IMR-90 (cell line): ENCODE data around the gene CMIP. TPM values are rescaled to one million over a fixed set of nuclear protein-coding genes. Genes with fewer than 3 reads are reported as not detected.

Source experiments
- ATAC-seq: fragments of 200-7000 bp; cut with Tn5 transposase; 2 replicates; pipeline ENCODE4 v1.9.1; 2020; ENCODE audit warnings: low read depth, mild to moderate bottlenecking, moderate library complexity
- BruUV-seq: library from RNA; stranded (reverse); fragments of 400-500 nt; replicated peaks from 2 replicates; lab custom pipeline; 2021; lab: Mats Ljungman, UMichigan
- CTCF ChIA-PET: fragments of 300-600 bp; formaldehyde crosslinking; extraction: SDS; loops from one replicate; lab custom pipeline; 2021; ENCODE audit warnings: antibody characterized with exemption; lab: Yijun Ruan, JAX
- POLR2A ChIA-PET: fragments of 300-600 bp; sonication (Branson Sonifier 250); formaldehyde crosslinking; loops from one replicate; lab custom pipeline; 2022; ENCODE audit warnings: antibody characterized with exemption; ENCODE audit not compliant: unreplicated experiment; lab: Charles Lee
- DNase-seq: peaks from one replicate; pipeline ENCODE4 v3.0.0; 2013
- H2AFZ ChIP-seq: replicated peaks from 2 replicates; pipeline ENCODE3; 2013; ENCODE audit warnings: low read length, mild to moderate bottlenecking; ENCODE audit not compliant: poor library complexity
- H2AK5ac ChIP-seq: 2 replicates; pipeline ENCODE4 v1.6.1; 2013; ENCODE audit warnings: low read depth, low read length, inconsistent platforms
- H2AK9ac ChIP-seq: replicated peaks from 2 replicates; pipeline ENCODE3; 2013; ENCODE audit warnings: mild to moderate bottlenecking, low read depth, low read length, moderate library complexity; ENCODE audit not compliant: poor library complexity
- H2BK120ac ChIP-seq: 2 replicates; pipeline ENCODE4 v1.6.1; 2013; ENCODE audit warnings: low read depth, low read length, inconsistent platforms
- H2BK15ac ChIP-seq: 3 replicates; pipeline ENCODE4 v1.6.1; 2013; ENCODE audit warnings: low read depth, low read length, inconsistent platforms
- H2BK20ac ChIP-seq: 2 replicates; pipeline ENCODE4 v1.6.1; 2013; ENCODE audit warnings: low read depth, mild to moderate bottlenecking, inconsistent platforms, low read length, moderate library complexity
- H2BK5ac ChIP-seq: 2 replicates; pipeline ENCODE4 v1.6.1; 2013; ENCODE audit warnings: mild to moderate bottlenecking, low read depth, low read length, inconsistent platforms; ENCODE audit not compliant: poor library complexity, severe bottlenecking
- H3K14ac ChIP-seq: replicated peaks from 2 replicates; pipeline ENCODE4 v1.6.1; 2013; ENCODE audit warnings: low read depth, low read length, inconsistent platforms
- H3K18ac ChIP-seq: 2 replicates; pipeline ENCODE4 v1.6.1; 2013; ENCODE audit warnings: low read depth, low read length, control low read depth
- H3K23ac ChIP-seq: 2 replicates; pipeline ENCODE4 v1.6.1; 2013; ENCODE audit warnings: low read depth, low read length, inconsistent platforms
- H3K27ac ChIP-seq: 2 replicates; pipeline ENCODE4 v1.5.1; 2013; ENCODE audit warnings: mild to moderate bottlenecking, control low read depth, low read length; ENCODE audit not compliant: insufficient read depth
- H3K27me3 ChIP-seq: 2 replicates; pipeline ENCODE4 v1.6.1; 2013; ENCODE audit warnings: low read length; ENCODE audit not compliant: control insufficient read depth, insufficient read depth
- H3K36me3 ChIP-seq: 2 replicates; pipeline ENCODE4 v1.6.1; 2013; ENCODE audit warnings: low read length, mixed read lengths; ENCODE audit not compliant: control insufficient read depth, insufficient read depth
- H3K4ac ChIP-seq: 2 replicates; pipeline ENCODE4 v1.6.1; 2013; ENCODE audit warnings: low read depth, low read length, inconsistent platforms
- H3K4me1 ChIP-seq: 2 replicates; pipeline ENCODE4 v1.6.1; 2013; ENCODE audit warnings: low read length, mixed read lengths; ENCODE audit not compliant: control insufficient read depth, insufficient read depth
- H3K4me2 ChIP-seq: 2 replicates; pipeline ENCODE4 v1.6.1; 2013; ENCODE audit warnings: low read depth, mild to moderate bottlenecking, control low read depth, low read length, moderate library complexity
- H3K4me3 ChIP-seq: 2 replicates; pipeline ENCODE4 v1.5.1; 2013; ENCODE audit warnings: low read depth, mild to moderate bottlenecking, control low read depth, low read length, moderate library complexity; ENCODE audit not compliant: insufficient read depth
- H3K56ac ChIP-seq: 2 replicates; pipeline ENCODE4 v1.6.1; 2013; ENCODE audit warnings: low read length, inconsistent platforms; ENCODE audit not compliant: insufficient read depth; ENCODE audit errors: extremely low read depth
- H3K79me1 ChIP-seq, 2 experiments: 2 replicates each; pipeline ENCODE4 v1.6.1; 2013; ENCODE audit warnings: low read length in 2 of 2, inconsistent platforms in 1 of 2, low read depth in 1 of 2
- H3K9ac ChIP-seq: 2 replicates; pipeline ENCODE4 v1.6.1; 2013; ENCODE audit warnings: low read depth, low read length, control low read depth
- H3K9me1 ChIP-seq: 2 replicates; pipeline ENCODE4 v1.6.1; 2013; ENCODE audit warnings: low read length, inconsistent platforms; ENCODE audit not compliant: insufficient read depth
- H3K9me3 ChIP-seq: 2 replicates; pipeline ENCODE4 v1.6.1; 2013; ENCODE audit warnings: low read length; ENCODE audit not compliant: control insufficient read depth, insufficient read depth
- H4K20me1 ChIP-seq: 2 replicates; pipeline ENCODE4 v1.6.1; 2013; ENCODE audit warnings: low read length, inconsistent platforms; ENCODE audit not compliant: insufficient read depth
- H4K5ac ChIP-seq: 2 replicates; pipeline ENCODE4 v1.6.1; 2013; ENCODE audit warnings: mild to moderate bottlenecking, low read depth, low read length, control low read depth
- H4K8ac ChIP-seq, 2 experiments: 2 replicates each; pipeline ENCODE4 v1.6.1; 2013; ENCODE audit warnings: low read depth in 2 of 2, low read length in 2 of 2, control low read depth in 1 of 2, inconsistent platforms in 1 of 2
- H4K91ac ChIP-seq: 2 replicates; pipeline ENCODE4 v1.6.1; 2013; ENCODE audit warnings: low read depth, low read length, inconsistent platforms; ENCODE audit not compliant: insufficient read depth
- FOS ChIP-seq: fragments of 150-350 bp; IDR thresholded peaks from 2 replicates; pipeline ENCODE4 v1.6.1; 2016; ENCODE audit warnings: low read depth, low read length
- NFE2L2 ChIP-seq: fragments of 150-350 bp; IDR thresholded peaks from 2 replicates; pipeline ENCODE4 v1.6.1; 2016; ENCODE audit warnings: low read depth, mild to moderate bottlenecking, low read length
- POLR2A ChIP-seq: IDR thresholded peaks from 2 replicates; pipeline ENCODE4 v1.6.1; 2012; ENCODE audit warnings: mild to moderate bottlenecking, low read depth, low read length
- RCOR1 ChIP-seq: IDR thresholded peaks from 2 replicates; pipeline ENCODE4 v1.6.1; 2012; ENCODE audit warnings: mild to moderate bottlenecking, low read length, improper control_type of control experiment; ENCODE audit not compliant: insufficient replicate concordance
- WGBS, 2 experiments: methylation state at CpG; one replicate each; pipeline versions ENCODE4 v1.1.5 to v1.1.7; 2013; ENCODE audit warnings: missing lambda C conversion rate in 2 of 2; ENCODE audit not compliant: insufficient read length in 1 of 2; ENCODE audit errors: extremely low coverage in 2 of 2; 5-methylcytosine and 5-hydroxymethylcytosine counted together
- dilution Hi-C: fragments of 300-500 bp; cut with HindIII; formaldehyde crosslinking; loops from one replicate; pipeline ENCODE4 v1.14.3; 2018; ENCODE audit warnings: low sequenced_read_pairs; ENCODE audit not compliant: unreplicated experiment
- in situ Hi-C: fragments of 300-500 bp; cut with MboI; formaldehyde crosslinking; loops from 3 replicates; pipeline ENCODE4 v1.14.3; 2019; ENCODE audit warnings: low sequenced_read_pairs, inconsistent platforms, mixed read lengths
- intact Hi-C: fragments of 100-400 bp; cut with micrococcal nuclease; formaldehyde crosslinking; loops from 2 replicates; pipeline ENCODE4 v1.10.0; 2022
- polyA plus RNA-seq, 3 experiments: library from polyadenylated mRNA; depleted of rRNA; stranded (reverse); fragments of >200 nt; gene quantifications; 2 replicates each; pipeline ENCODE4 v1.2.3, GENCODE V29; 2012; ENCODE audit warnings: low replicate concordance in 1 of 3
- total RNA-seq: library from RNA; depleted of rRNA; stranded (reverse); fragments of >200 nt; gene quantifications from 2 replicates; pipeline ENCODE4 v1.2.3, GENCODE V29; 2012
- TF ChIP-seq, protein P1 (sequence below): fragments of 150-350 bp; IDR thresholded peaks from 2 replicates; pipeline ENCODE4 v1.6.1; 2017; ENCODE audit warnings: mild to moderate bottlenecking, antibody characterized with exemption, low read length, low read depth

Gene CMIP
- total and polyA plus RNA-seq, 2 of the 4 experiments (the other 2 are of a cell fraction) = 3.2 to 11.6 TPM

DNA sequence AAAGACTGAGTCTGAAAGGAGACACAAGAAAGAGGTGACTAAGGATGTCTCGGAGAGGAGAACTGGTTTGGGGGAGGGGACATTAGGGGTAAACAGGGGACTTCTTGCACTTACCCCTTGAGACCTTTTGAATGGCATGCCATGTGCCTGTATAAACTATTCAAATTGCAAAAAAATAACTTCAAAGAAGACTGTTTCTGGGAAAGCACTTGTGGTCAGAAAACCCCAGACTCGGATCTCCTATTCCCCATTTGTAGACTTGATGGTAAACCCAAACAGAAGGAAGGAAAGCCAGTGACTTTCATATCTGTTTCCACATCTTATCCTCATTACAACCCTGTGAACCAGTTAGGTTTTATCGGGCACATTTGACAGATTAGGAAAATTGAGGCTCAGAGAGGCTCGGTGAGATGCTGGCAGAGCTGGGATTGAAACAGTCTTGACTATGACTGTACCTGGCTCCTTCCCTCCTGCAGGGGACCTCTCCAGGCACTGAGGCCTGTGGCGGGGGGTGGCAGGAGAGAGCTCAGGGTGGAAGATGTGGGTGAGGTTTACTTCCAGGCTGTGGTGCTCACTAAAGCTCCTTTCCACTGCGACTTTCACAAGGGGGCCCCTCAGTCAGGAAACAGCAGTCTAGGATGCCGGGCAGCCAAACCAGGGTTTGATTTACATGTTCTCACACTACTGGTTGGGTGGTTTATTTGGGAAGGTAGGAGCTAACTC lies 304.0 kb downstream of the CMIP start:
- in situ Hi-C loops = loop anchor here (25.0 kb wide), 2 partner anchors 711 to 1561 kb away; partner anchors contain the start of gene ATMIN
- no peak overlapping the region for H3K23ac ChIP-seq
- no peak overlapping the region for H3K18ac ChIP-seq
- no peak overlapping the region for H2AK5ac ChIP-seq
- H3K14ac ChIP-seq = no peak overlapping the region
- WGBS, 2 experiments = no CpG with 5 or more reads among the region's 7 CpGs
- no peak overlapping the region for H3K4ac ChIP-seq
- ChIA-PET POLR2A (no interaction called here), CTCF (no interaction called here)
- H3K27ac ChIP-seq = no peak overlapping the region
- H4K91ac ChIP-seq = no peak overlapping the region
- dilution Hi-C loops = no loop called here
- H3K9me1 ChIP-seq = no peaks in the 10 kb centered on the region
- no peak overlapping the region for H2BK120ac ChIP-seq
- H4K8ac ChIP-seq = no peak overlapping the region
- TF ChIP-seq RCOR1 (no peak), FOS (no peak), POLR2A (no peak), NFE2L2 (no peak)
- TF ChIP-seq, protein P1, sequence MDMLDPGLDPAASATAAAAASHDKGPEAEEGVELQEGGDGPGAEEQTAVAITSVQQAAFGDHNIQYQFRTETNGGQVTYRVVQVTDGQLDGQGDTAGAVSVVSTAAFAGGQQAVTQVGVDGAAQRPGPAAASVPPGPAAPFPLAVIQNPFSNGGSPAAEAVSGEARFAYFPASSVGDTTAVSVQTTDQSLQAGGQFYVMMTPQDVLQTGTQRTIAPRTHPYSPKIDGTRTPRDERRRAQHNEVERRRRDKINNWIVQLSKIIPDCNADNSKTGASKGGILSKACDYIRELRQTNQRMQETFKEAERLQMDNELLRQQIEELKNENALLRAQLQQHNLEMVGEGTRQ = no peak
- no peak overlapping the region for H3K4me3 ChIP-seq
- H2BK5ac ChIP-seq = no peak overlapping the region
- H4K20me1 ChIP-seq = no peaks in the 10 kb centered on the region
- no peak overlapping the region for H2AFZ ChIP-seq
- DNase-seq = no peak
- ATAC-seq = no peak
- no peaks in the 10 kb centered on the region for H3K79me1 ChIP-seq
- H3K4me2 ChIP-seq = no peak overlapping the region
- H4K5ac ChIP-seq = no peak overlapping the region
- intact Hi-C loops = no loop called here
- H2AK9ac ChIP-seq = no peak overlapping the region
- peaks cover 2% of the 10 kb centered on the region; the same call in 1 of the 2 replicates for H3K4me1 ChIP-seq
- no peak overlapping the region for H3K9ac ChIP-seq
- peaks cover 3% of the 10 kb centered on the region for H3K27me3 ChIP-seq
- no peaks in the 10 kb centered on the region for H3K9me3 ChIP-seq
- no peak overlapping the region for H2BK15ac ChIP-seq
- no peaks in the 10 kb centered on the region for H3K36me3 ChIP-seq
- no peak overlapping the region for H3K56ac ChIP-seq
- H2BK20ac ChIP-seq = no peak overlapping the region
- BruUV-seq = no TSS peak
